ENCODE results near the gene RXRA.

Gene RXRA

DNA sequence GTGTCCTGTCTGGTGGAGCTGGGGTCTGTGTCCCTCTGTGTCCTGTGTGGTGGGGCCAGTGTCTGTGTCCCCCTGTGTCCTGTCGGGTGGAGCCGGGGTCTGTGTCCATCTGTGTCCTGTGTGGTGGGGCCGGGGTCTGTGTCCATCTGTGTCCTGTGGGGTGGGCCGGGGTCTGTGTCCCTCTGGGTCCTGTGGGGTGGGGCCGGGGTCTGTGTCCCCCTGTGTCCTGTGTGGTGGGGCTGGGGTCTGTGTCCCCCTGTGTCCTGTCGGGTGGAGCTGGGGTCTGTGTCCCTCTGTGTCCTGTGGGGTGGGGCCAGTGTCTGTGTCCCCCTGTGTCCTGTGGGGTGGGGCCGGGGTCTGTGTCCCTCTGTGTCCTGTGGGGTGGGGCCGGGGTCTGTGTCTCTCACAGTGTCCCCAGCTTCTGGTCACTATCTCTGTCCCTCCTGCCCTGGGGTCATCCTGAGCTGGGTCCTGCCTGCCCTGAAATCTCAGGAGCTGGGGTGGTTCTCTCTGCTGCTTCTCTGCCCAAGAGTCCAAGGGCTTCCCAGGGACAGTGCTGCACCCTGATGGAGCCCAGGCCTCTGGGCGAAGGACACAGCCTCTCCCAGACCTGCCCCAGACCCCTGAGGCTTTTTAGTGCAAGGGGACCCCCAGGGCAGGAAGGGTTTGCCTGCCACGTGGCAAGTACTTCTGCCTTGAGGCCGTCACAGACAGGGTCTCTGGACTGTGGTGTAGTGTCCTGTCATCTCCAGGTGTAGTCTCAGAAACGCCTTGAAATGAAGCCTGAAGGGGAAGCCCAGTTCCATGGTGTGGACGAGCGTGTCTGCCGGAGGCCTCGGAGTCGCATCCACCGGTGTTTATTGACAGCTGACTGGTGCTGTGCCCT lies 131.3 kb downstream of the RXRA start:
- no peak overlapping the region for H3K9ac ChIP-seq (ENCODE audit: low read depth, low read length)
- no peaks in the 10 kb centered on the region for H3K4me1 ChIP-seq (ENCODE audit: control insufficient read depth, insufficient read depth, low read length)
- no peaks in the 10 kb centered on the region for H3K9me3 ChIP-seq (ENCODE audit: control insufficient read depth, insufficient read depth, low read length)
- H3K4me3 ChIP-seq (ENCODE audit: low read depth, low read length): no peak overlapping the region
- peaks cover 2% of the 10 kb centered on the region for H3K36me3 ChIP-seq (ENCODE audit: control insufficient read depth, insufficient read depth, low read length)
- H3K27me3 ChIP-seq (ENCODE audit: control insufficient read depth, insufficient read depth, low read length): no peaks in the 10 kb centered on the region

DNA sequence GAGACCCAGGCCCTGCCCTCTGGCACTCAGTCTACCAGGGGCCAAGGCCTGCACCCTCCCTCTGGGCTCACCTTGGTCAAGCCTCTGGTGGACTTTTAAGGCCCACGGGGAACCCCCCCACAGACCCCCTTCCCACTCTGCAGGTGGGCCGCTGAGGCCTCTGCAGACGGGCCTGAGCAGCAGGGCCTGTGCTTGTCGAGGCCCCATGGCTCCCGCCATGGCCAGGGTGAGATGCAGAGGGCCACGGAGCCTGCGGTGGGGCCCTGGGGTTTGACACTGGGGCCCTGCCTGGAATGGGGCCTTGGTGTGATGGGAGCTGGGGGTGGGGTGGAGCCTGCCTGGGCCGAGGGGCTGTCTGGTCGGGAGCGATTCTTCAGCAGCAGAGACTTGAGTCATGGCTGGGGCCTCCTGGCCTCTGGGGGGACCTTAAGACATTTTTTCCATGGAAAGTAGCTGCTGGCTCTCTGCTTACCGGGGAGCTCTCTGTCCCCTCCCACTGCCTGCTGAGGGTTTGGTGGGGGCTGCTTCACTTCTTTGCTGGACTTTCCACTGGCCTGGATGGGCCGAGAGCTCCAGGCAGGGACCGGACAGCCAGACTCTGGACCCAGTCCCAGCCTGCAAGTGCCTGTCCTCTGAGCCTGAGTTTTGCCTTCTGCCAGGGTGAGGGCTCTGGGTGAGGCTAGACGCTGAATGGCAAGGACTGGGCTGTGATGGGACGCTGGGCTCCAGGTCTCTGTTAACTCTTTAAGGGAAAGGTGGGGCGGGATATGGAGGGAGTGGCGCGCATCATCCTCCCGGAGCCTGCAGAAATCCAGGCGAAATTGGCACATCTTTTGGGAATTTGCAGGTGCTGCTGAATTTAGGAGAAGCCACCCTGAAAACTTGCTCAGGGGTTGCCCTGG lies 132.2 kb downstream of the RXRA start:
- H3K4me3 ChIP-seq (ENCODE audit: low read depth, low read length): no peak overlapping the region
- peaks cover 2% of the 10 kb centered on the region for H3K36me3 ChIP-seq (ENCODE audit: control insufficient read depth, insufficient read depth, low read length)
- no peaks in the 10 kb centered on the region for H3K9me3 ChIP-seq (ENCODE audit: control insufficient read depth, insufficient read depth, low read length)
- no peak overlapping the region for H3K9ac ChIP-seq (ENCODE audit: low read depth, low read length)
- H3K27me3 ChIP-seq (ENCODE audit: control insufficient read depth, insufficient read depth, low read length): no peaks in the 10 kb centered on the region
- no peaks in the 10 kb centered on the region for H3K4me1 ChIP-seq (ENCODE audit: control insufficient read depth, insufficient read depth, low read length)

DNA sequence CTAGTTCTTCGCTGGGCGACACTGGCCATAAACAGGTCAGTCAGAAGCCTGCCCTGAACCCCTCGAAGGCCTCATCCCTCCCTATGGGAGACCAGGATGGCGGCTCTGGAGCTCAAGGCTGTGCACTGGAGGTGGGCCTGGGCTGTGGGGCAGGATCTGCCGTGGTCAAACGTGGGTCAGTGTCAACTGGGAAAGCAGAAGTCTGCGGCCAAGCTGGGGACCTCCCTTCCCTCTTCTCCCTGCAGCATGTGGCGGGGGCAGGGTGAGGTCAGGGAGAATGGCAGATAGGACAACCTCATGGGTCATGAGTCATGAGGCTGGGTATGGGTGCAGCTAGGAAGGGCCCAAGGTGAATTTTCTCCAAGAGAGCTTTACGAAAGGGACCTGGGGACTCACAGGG lies 132.9 kb downstream of the RXRA start:
- Histone ChIP-seq H3K27me3 (ENCODE audit: control insufficient read depth, insufficient read depth, low read length) (no peaks in the 10 kb centered on the region), H3K9ac (ENCODE audit: low read depth, low read length) (no peak overlapping the region), H3K4me1 (ENCODE audit: control insufficient read depth, insufficient read depth, low read length) (no peaks in the 10 kb centered on the region), H3K9me3 (ENCODE audit: control insufficient read depth, insufficient read depth, low read length) (no peaks in the 10 kb centered on the region), H3K36me3 (ENCODE audit: control insufficient read depth, insufficient read depth, low read length) (peaks cover 2% of the 10 kb centered on the region), H3K4me3 (ENCODE audit: low read depth, low read length) (no peak overlapping the region)

DNA sequence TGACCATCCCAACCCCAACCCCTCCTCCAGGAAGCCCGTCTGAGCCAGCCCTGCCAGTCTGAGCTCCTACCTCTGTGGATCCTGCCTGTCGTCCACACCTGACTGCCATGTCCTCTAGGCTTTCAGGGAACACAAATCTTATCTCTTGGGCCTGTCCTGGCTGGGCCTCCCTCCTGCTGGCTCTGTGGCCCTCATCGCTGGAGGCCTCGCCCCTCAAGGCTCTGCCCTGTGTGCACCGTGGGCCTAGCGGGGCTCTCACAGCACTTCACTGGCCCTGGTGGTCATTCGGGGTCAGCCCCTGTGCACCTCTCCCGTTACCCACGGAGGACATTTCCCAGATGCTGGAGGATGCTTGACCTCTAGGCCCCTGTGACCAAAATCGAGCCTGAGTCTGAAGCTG lies 133.3 kb downstream of the RXRA start:
- no peaks in the 10 kb centered on the region for H3K4me1 ChIP-seq (ENCODE audit: control insufficient read depth, insufficient read depth, low read length)
- no peaks in the 10 kb centered on the region for H3K27me3 ChIP-seq (ENCODE audit: control insufficient read depth, insufficient read depth, low read length)
- H3K9ac ChIP-seq (ENCODE audit: low read depth, low read length): no peak overlapping the region
- no peak overlapping the region for H3K4me3 ChIP-seq (ENCODE audit: low read depth, low read length)
- no peaks in the 10 kb centered on the region for H3K9me3 ChIP-seq (ENCODE audit: control insufficient read depth, insufficient read depth, low read length)
- H3K36me3 ChIP-seq (ENCODE audit: control insufficient read depth, insufficient read depth, low read length): peaks cover 2% of the 10 kb centered on the region

- Histone ChIP-seq H3K4me3 (ENCODE audit: low read depth, low read length) (no peak overlapping the region), H3K36me3 (ENCODE audit: control insufficient read depth, insufficient read depth, low read length) (peaks cover 2% of the 10 kb centered on the region), H3K9me3 (ENCODE audit: control insufficient read depth, insufficient read depth, low read length) (no peaks in the 10 kb centered on the region), H3K4me1 (ENCODE audit: control insufficient read depth, insufficient read depth, low read length) (no peaks in the 10 kb centered on the region), H3K27me3 (ENCODE audit: control insufficient read depth, insufficient read depth, low read length) (no peaks in the 10 kb centered on the region), H3K9ac (ENCODE audit: low read depth, low read length) (no peak overlapping the region)
Measured at GRCh38 chr9:134460206-134460605, 134.0 kb downstream of the RXRA start.

DNA sequence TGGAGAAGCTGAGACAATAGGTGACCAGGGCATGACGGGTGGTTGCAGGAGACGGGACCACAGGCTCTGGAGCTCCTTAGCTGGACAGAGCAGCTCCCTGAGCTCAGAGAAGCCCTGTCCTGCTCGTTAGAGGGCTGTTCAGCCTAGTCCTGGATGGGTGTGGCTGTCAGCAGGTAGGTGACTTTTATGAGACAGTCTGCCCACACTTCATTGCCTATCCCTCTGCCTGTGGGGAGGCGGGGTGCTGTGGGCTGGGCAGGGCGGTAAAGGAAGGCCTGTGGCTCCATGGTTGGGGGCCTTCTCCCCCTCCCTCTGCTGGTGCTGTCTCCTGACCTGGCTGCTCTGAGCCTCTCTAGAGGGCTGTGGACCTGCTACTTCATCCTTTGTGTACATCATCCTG lies 134.6 kb downstream of the RXRA start:
- H3K9ac ChIP-seq (ENCODE audit: low read depth, low read length): no peak overlapping the region
- H3K9me3 ChIP-seq (ENCODE audit: control insufficient read depth, insufficient read depth, low read length): no peaks in the 10 kb centered on the region
- H3K36me3 ChIP-seq (ENCODE audit: control insufficient read depth, insufficient read depth, low read length): peaks cover 2% of the 10 kb centered on the region
- H3K4me1 ChIP-seq (ENCODE audit: control insufficient read depth, insufficient read depth, low read length): no peaks in the 10 kb centered on the region
- H3K27me3 ChIP-seq (ENCODE audit: control insufficient read depth, insufficient read depth, low read length): no peaks in the 10 kb centered on the region
- no peak overlapping the region for H3K4me3 ChIP-seq (ENCODE audit: low read depth, low read length)

DNA sequence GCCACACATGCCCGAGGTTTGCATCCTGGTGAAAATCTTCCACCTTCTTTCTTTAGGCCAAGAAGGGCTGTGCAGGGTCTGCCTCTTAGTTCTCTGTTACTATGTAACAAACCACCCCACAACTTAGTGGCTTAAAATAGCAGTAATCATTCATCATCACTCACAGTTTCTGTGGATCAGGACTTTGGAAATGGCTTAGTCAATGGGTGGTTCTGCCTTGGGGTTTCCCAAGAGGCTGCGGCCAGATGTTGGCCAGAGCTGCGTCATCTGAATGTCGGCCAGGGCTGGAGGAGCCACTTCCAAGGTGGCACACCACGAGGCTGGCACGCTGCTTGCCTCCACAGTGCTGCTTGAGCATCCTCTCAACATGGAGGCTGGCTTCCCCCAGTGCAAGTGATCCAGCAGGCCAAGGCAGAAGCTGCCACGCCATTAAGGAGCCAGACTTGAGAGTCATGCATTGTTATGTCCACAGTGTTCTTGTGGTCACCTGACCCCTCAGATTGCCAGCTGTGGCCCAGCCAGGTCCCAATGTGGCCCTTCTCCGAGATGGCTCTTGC lies 135.2 kb downstream of the RXRA start:
- H3K36me3 ChIP-seq (ENCODE audit: control insufficient read depth, insufficient read depth, low read length): peaks cover 2% of the 10 kb centered on the region
- H3K27me3 ChIP-seq (ENCODE audit: control insufficient read depth, insufficient read depth, low read length): no peaks in the 10 kb centered on the region
- H3K4me3 ChIP-seq (ENCODE audit: low read depth, low read length): no peak overlapping the region
- no peak overlapping the region for H3K9ac ChIP-seq (ENCODE audit: low read depth, low read length)
- H3K9me3 ChIP-seq (ENCODE audit: control insufficient read depth, insufficient read depth, low read length): no peaks in the 10 kb centered on the region
- H3K4me1 ChIP-seq (ENCODE audit: control insufficient read depth, insufficient read depth, low read length): no peaks in the 10 kb centered on the region

DNA sequence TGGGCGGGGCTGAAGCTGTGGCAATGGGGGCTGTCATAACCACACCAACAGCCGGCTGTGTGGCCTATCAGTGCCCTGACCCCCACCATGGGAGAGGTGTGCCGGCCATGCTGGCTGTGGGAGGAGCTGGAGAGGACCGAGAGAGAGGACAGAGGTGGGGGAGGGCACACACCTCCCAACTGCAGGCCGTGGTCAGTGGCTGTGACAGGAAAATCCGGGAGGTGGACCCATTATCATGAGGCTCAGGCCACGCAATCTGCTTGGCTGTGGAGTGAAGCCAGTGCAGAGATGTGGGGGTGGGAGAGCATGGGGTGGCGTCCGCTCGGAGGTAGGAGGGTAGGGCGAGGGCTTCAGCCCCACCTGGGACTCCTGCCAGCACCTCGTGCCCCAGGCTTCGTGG lies 136.1 kb downstream of the RXRA start:
- Histone ChIP-seq H3K9me3 (ENCODE audit: control insufficient read depth, insufficient read depth, low read length) (no peaks in the 10 kb centered on the region), H3K4me3 (ENCODE audit: low read depth, low read length) (no peak overlapping the region), H3K27me3 (ENCODE audit: control insufficient read depth, insufficient read depth, low read length) (no peaks in the 10 kb centered on the region), H3K4me1 (ENCODE audit: control insufficient read depth, insufficient read depth, low read length) (no peaks in the 10 kb centered on the region), H3K36me3 (ENCODE audit: control insufficient read depth, insufficient read depth, low read length) (peaks cover 2% of the 10 kb centered on the region), H3K9ac (ENCODE audit: low read depth, low read length) (no peak overlapping the region)

GRCh38 chr9:134463280-134463679 lies 137.0 kb downstream of the RXRA start:
- H3K9me3 ChIP-seq (ENCODE audit: control insufficient read depth, insufficient read depth, low read length): no peaks in the 10 kb centered on the region
- H3K4me3 ChIP-seq (ENCODE audit: low read depth, low read length): no peak overlapping the region
- no peak overlapping the region for H3K9ac ChIP-seq (ENCODE audit: low read depth, low read length)
- H3K27me3 ChIP-seq (ENCODE audit: control insufficient read depth, insufficient read depth, low read length): no peaks in the 10 kb centered on the region
- peaks cover 2% of the 10 kb centered on the region for H3K36me3 ChIP-seq (ENCODE audit: control insufficient read depth, insufficient read depth, low read length)
- no peaks in the 10 kb centered on the region for H3K4me1 ChIP-seq (ENCODE audit: control insufficient read depth, insufficient read depth, low read length)

DNA sequence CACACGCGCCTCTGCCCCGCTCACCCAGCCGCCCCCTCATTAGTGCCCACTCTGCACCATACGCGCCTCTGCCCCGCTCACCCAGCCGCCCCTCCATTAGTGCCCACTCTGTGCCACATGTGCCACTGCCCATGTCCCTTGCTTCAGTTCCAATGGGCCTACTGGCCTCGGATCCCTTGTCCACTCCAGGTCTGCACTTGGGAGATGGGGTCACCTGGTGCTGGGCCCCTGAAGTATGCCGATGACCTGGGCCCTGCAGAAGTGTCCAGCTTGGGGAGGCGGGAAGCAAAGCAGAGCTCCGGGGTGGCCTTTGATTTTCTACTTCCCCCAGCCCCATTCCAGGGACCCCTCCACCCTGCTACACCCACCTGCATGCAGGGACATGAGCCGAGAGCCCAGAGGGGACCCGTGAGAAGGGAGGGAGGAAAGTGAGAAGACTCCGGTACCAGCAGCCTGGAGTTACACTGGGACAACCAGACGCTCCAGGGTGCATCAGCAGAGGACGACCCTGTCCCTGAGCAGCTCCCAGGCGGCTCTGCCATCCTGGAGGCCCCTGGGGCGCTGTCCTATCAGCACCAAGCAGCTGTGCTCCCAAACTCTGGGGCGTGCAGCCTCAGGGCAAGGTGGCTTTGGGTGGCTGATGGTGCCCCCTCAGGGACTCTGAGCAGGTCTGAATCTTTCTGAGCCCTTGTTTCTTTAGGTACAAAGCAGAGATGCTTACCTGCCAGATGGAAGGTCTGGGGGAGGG lies 140.8 kb downstream of the RXRA start:
- Histone ChIP-seq H3K9ac (ENCODE audit: low read depth, low read length) (no peak overlapping the region), H3K27me3 (ENCODE audit: control insufficient read depth, insufficient read depth, low read length) (no peaks in the 10 kb centered on the region), H3K4me3 (ENCODE audit: low read depth, low read length) (no peak overlapping the region), H3K4me1 (ENCODE audit: control insufficient read depth, insufficient read depth, low read length) (no peaks in the 10 kb centered on the region), H3K9me3 (ENCODE audit: control insufficient read depth, insufficient read depth, low read length) (no peaks in the 10 kb centered on the region), H3K36me3 (ENCODE audit: control insufficient read depth, insufficient read depth, low read length) (no peaks in the 10 kb centered on the region)

DNA sequence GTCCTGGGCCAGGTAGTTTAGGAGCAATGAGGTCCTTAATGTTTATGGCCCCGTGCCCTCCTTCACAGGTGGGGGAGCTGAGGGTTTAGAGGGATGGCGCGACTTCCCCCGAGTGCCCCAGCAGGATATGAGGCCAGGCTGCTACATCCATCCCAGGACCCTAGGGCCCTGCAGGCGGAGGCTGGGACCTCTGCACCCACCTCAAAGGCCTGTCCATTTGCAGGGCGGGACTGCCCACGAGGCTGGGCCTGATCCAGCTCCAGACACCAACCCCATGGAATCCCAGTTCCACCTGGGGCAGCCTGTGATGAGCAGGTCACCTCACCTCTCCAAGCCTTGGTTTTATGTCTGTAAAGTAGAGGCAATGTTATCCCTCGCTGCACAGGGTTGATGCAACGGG lies 142.1 kb downstream of the RXRA start:
- H3K9ac ChIP-seq (ENCODE audit: low read depth, low read length): no peak overlapping the region
- H3K36me3 ChIP-seq (ENCODE audit: control insufficient read depth, insufficient read depth, low read length): no peaks in the 10 kb centered on the region
- H3K4me1 ChIP-seq (ENCODE audit: control insufficient read depth, insufficient read depth, low read length): no peaks in the 10 kb centered on the region
- H3K4me3 ChIP-seq (ENCODE audit: low read depth, low read length): no peak overlapping the region
- H3K27me3 ChIP-seq (ENCODE audit: control insufficient read depth, insufficient read depth, low read length): no peaks in the 10 kb centered on the region
- no peaks in the 10 kb centered on the region for H3K9me3 ChIP-seq (ENCODE audit: control insufficient read depth, insufficient read depth, low read length)

Measured in iPS-15b (cell line).